ENCODE data around the gene PPFIA2. TPM values are rescaled to one million over a fixed set of nuclear protein-coding genes. Genes with fewer than 3 reads are reported as not detected.

PPFIA2 gene
- total RNA-seq, 1 experiment from 2014 or later = 1.1 TPM

DNA sequence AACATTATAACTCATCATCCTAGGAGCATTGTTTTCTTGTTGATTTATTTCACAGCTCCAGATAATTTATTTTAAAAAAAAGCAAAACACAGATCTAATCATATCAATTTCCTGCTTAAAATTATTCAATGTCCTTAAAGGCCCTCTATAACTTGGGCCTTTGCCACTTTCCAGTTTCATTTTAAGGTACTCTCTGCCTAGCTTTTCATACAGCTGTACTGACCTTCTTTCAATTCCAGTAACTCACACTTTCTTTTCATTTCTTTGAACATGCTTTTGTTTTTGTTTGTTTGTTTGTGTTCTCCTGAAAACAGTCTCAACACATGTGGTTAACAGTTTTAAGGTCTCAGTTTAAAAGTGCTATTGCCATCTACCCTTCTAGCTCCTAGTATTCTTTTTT, 399.4 kb downstream of the PPFIA2 start:
- no peak overlapping the region for H3K4me3 Mint-ChIP-seq
- POLR2A ChIA-PET = no interaction called here
- ATAC-seq (no peak), DNase-seq (ENCODE audit: low spot score) (no peak)
- CTCF ChIA-PET = interaction anchor here (1.1 kb wide), 1 partner anchor 12 kb away, joined by 3 read pairs; no protein-coding TSS in a partner anchor
- no peaks in the 10 kb centered on the region for H3K27me3 Mint-ChIP-seq (ENCODE audit: low read depth)
- H3K27ac Mint-ChIP-seq = no peak overlapping the region
- TF ChIP-seq, protein P1, sequence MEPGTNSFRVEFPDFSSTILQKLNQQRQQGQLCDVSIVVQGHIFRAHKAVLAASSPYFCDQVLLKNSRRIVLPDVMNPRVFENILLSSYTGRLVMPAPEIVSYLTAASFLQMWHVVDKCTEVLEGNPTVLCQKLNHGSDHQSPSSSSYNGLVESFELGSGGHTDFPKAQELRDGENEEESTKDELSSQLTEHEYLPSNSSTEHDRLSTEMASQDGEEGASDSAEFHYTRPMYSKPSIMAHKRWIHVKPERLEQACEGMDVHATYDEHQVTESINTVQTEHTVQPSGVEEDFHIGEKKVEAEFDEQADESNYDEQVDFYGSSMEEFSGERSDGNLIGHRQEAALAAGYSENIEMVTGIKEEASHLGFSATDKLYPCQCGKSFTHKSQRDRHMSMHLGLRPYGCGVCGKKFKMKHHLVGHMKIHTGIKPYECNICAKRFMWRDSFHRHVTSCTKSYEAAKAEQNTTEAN (CRISPR knock-in tag; IDR thresholded peaks at IDR 0.05) = no peak
- TF ChIP-seq ESRRA (CRISPR knock-in tag; IDR thresholded peaks at IDR 0.05; ENCODE audit: borderline replicate concordance) (no peak), FOXJ3 (CRISPR knock-in tag; IDR thresholded peaks at IDR 0.05; ENCODE audit: borderline replicate concordance) (no peak), TP53 (CRISPR knock-in tag; IDR thresholded peaks at IDR 0.05) (no peak), ZNF121 (CRISPR knock-in tag; IDR thresholded peaks at IDR 0.05) (no peak), SP1 (CRISPR knock-in tag; conservative IDR thresholded peaks at IDR 0.05) (no peak), NFE2L1 (CRISPR knock-in tag; IDR thresholded peaks at IDR 0.05) (no peak), KAT7 (CRISPR knock-in tag; IDR thresholded peaks at IDR 0.05; ENCODE audit: borderline replicate concordance) (no peak), JAZF1 (CRISPR knock-in tag; IDR thresholded peaks at IDR 0.05) (no peak), ZNF416 (CRISPR knock-in tag; IDR thresholded peaks at IDR 0.05) (no peak)
- TF ChIP-seq, protein P2, sequence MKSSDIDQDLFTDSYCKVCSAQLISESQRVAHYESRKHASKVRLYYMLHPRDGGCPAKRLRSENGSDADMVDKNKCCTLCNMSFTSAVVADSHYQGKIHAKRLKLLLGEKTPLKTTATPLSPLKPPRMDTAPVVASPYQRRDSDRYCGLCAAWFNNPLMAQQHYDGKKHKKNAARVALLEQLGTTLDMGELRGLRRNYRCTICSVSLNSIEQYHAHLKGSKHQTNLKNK (CRISPR knock-in tag; IDR thresholded peaks at IDR 0.05) = no peak
- TF ChIP-seq, protein P3, sequence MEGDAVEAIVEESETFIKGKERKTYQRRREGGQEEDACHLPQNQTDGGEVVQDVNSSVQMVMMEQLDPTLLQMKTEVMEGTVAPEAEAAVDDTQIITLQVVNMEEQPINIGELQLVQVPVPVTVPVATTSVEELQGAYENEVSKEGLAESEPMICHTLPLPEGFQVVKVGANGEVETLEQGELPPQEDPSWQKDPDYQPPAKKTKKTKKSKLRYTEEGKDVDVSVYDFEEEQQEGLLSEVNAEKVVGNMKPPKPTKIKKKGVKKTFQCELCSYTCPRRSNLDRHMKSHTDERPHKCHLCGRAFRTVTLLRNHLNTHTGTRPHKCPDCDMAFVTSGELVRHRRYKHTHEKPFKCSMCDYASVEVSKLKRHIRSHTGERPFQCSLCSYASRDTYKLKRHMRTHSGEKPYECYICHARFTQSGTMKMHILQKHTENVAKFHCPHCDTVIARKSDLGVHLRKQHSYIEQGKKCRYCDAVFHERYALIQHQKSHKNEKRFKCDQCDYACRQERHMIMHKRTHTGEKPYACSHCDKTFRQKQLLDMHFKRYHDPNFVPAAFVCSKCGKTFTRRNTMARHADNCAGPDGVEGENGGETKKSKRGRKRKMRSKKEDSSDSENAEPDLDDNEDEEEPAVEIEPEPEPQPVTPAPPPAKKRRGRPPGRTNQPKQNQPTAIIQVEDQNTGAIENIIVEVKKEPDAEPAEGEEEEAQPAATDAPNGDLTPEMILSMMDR (IDR thresholded peaks at IDR 0.05) = no peak
- TF ChIP-seq, protein P4, sequence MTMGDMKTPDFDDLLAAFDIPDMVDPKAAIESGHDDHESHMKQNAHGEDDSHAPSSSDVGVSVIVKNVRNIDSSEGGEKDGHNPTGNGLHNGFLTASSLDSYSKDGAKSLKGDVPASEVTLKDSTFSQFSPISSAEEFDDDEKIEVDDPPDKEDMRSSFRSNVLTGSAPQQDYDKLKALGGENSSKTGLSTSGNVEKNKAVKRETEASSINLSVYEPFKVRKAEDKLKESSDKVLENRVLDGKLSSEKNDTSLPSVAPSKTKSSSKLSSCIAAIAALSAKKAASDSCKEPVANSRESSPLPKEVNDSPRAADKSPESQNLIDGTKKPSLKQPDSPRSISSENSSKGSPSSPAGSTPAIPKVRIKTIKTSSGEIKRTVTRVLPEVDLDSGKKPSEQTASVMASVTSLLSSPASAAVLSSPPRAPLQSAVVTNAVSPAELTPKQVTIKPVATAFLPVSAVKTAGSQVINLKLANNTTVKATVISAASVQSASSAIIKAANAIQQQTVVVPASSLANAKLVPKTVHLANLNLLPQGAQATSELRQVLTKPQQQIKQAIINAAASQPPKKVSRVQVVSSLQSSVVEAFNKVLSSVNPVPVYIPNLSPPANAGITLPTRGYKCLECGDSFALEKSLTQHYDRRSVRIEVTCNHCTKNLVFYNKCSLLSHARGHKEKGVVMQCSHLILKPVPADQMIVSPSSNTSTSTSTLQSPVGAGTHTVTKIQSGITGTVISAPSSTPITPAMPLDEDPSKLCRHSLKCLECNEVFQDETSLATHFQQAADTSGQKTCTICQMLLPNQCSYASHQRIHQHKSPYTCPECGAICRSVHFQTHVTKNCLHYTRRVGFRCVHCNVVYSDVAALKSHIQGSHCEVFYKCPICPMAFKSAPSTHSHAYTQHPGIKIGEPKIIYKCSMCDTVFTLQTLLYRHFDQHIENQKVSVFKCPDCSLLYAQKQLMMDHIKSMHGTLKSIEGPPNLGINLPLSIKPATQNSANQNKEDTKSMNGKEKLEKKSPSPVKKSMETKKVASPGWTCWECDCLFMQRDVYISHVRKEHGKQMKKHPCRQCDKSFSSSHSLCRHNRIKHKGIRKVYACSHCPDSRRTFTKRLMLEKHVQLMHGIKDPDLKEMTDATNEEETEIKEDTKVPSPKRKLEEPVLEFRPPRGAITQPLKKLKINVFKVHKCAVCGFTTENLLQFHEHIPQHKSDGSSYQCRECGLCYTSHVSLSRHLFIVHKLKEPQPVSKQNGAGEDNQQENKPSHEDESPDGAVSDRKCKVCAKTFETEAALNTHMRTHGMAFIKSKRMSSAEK (CRISPR knock-in tag; IDR thresholded peaks at IDR 0.05; ENCODE audit: borderline replicate concordance) = no peak
- TF ChIP-seq, protein P5, sequence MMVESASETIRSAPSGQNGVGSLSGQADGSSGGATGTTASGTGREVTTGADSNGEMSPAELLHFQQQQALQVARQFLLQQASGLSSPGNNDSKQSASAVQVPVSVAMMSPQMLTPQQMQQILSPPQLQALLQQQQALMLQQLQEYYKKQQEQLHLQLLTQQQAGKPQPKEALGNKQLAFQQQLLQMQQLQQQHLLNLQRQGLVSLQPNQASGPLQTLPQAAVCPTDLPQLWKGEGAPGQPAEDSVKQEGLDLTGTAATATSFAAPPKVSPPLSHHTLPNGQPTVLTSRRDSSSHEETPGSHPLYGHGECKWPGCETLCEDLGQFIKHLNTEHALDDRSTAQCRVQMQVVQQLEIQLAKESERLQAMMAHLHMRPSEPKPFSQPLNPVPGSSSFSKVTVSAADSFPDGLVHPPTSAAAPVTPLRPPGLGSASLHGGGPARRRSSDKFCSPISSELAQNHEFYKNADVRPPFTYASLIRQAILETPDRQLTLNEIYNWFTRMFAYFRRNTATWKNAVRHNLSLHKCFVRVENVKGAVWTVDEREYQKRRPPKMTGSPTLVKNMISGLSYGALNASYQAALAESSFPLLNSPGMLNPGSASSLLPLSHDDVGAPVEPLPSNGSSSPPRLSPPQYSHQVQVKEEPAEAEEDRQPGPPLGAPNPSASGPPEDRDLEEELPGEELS (CRISPR knock-in tag; IDR thresholded peaks at IDR 0.05) = no peak
- TF ChIP-seq, protein P6, sequence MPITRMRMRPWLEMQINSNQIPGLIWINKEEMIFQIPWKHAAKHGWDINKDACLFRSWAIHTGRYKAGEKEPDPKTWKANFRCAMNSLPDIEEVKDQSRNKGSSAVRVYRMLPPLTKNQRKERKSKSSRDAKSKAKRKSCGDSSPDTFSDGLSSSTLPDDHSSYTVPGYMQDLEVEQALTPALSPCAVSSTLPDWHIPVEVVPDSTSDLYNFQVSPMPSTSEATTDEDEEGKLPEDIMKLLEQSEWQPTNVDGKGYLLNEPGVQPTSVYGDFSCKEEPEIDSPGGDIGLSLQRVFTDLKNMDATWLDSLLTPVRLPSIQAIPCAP (CRISPR knock-in tag; IDR thresholded peaks at IDR 0.05) = no peak
- H3K36me3 Mint-ChIP-seq = no peaks in the 10 kb centered on the region
- H3K4me1 Mint-ChIP-seq = no peaks in the 10 kb centered on the region
- no peaks in the 10 kb centered on the region for H3K9me3 Mint-ChIP-seq

Data from WTC11 (cell line).